ENCODE results near the gene GLS.
"Not testable (repeated sequence)": the region's sequence is repeated elsewhere in the genome, so short reads cannot be mapped to it uniquely, and the experiment has no call there.

GLS gene

GRCh38 chr2:190856985-190857384, 23.6 kb upstream of the GLS start:
- Histone ChIP-seq H3K27me3 (ENCODE audit: insufficient read depth, low read length) (no peaks in the 10 kb centered on the region), H3K36me3 (ENCODE audit: insufficient read depth, low read length) (no peaks in the 10 kb centered on the region), H3K4me1 (ENCODE audit: insufficient read depth, low read length) (peaks cover 24% of the 10 kb centered on the region), H3K4me3 (ENCODE audit: low read length) (no peak overlapping the region), H3K9me3 (ENCODE audit: insufficient read depth, low read depth, low read length) (no peaks in the 10 kb centered on the region), H3K27ac (ENCODE audit: low read depth, low read length) (no peak overlapping the region), H3K9ac (ENCODE audit: low read depth, low read length) (no peak overlapping the region)
- 81% methylated on average over 1 of the region's 1 CpG for WGBS

GRCh38 chr2:190858817-190859216, 21.8 kb upstream of the GLS start:
- Histone ChIP-seq H3K36me3 (ENCODE audit: insufficient read depth, low read length) (no peaks in the 10 kb centered on the region), H3K4me3 (ENCODE audit: low read length) (no peak overlapping the region), H3K9ac (ENCODE audit: low read depth, low read length) (no peak overlapping the region), H3K27ac (ENCODE audit: low read depth, low read length) (no peak overlapping the region), H3K4me1 (ENCODE audit: insufficient read depth, low read length) (peaks cover 24% of the 10 kb centered on the region), H3K9me3 (ENCODE audit: insufficient read depth, low read depth, low read length) (no peaks in the 10 kb centered on the region), H3K27me3 (ENCODE audit: insufficient read depth, low read length) (no peaks in the 10 kb centered on the region)
- 86% methylated on average over 6 of the region's 6 CpGs for whole genome bisulfite sequencing

- no peaks in the 10 kb centered on the region for H3K27me3 ChIP-seq (ENCODE audit: insufficient read depth, low read length)
- H3K9ac ChIP-seq (ENCODE audit: low read depth, low read length), result peak overlapping the region; percentile 41; the same call in 1 of the 2 replicates
- H3K9me3 ChIP-seq (ENCODE audit: insufficient read depth, low read depth, low read length), result no peaks in the 10 kb centered on the region
- no peak overlapping the region for H3K4me3 ChIP-seq (ENCODE audit: low read length)
- WGBS, result 70% methylated on average over 6 of the region's 6 CpGs
- peak overlapping the region; percentile 93 for H3K27ac ChIP-seq (ENCODE audit: low read depth, low read length)
- peaks cover 24% of the 10 kb centered on the region for H3K4me1 ChIP-seq (ENCODE audit: insufficient read depth, low read length)
- no peaks in the 10 kb centered on the region for H3K36me3 ChIP-seq (ENCODE audit: insufficient read depth, low read length)
Measured at GRCh38 chr2:190859347-190860297, 21.0 kb upstream of the GLS start.

GRCh38 chr2:190860985-190861680, 19.5 kb upstream of the GLS start:
- H3K9ac ChIP-seq (ENCODE audit: low read depth, low read length), result peak overlapping the region; percentile 51
- H3K27me3 ChIP-seq (ENCODE audit: insufficient read depth, low read length), result no peaks in the 10 kb centered on the region
- peaks cover 24% of the 10 kb centered on the region for H3K4me1 ChIP-seq (ENCODE audit: insufficient read depth, low read length)
- 15% methylated on average over 4 of the region's 5 CpGs for WGBS
- H3K4me3 ChIP-seq (ENCODE audit: low read length), result peak overlapping the region; percentile 18; the same call in 1 of the 2 replicates
- H3K9me3 ChIP-seq (ENCODE audit: insufficient read depth, low read depth, low read length), result no peaks in the 10 kb centered on the region
- H3K36me3 ChIP-seq (ENCODE audit: insufficient read depth, low read length), result no peaks in the 10 kb centered on the region
- H3K27ac ChIP-seq (ENCODE audit: low read depth, low read length), result peak overlapping the region; percentile 93

GRCh38 chr2:190862128-190862527, 18.5 kb upstream of the GLS start:
- Histone ChIP-seq H3K4me1 (ENCODE audit: insufficient read depth, low read length) (peaks cover 24% of the 10 kb centered on the region), H3K27ac (ENCODE audit: low read depth, low read length) (peak overlapping the region; percentile 93; the same call in 1 of the 2 replicates)
- H3K36me3 ChIP-seq (ENCODE audit: insufficient read depth, low read length), result not testable (repeated sequence)

GRCh38 chr2:190862571-190862991, 18.0 kb upstream of the GLS start:
- no peaks in the 10 kb centered on the region for H3K27me3 ChIP-seq (ENCODE audit: insufficient read depth, low read length)
- H3K4me1 ChIP-seq (ENCODE audit: insufficient read depth, low read length), result peaks cover 24% of the 10 kb centered on the region
- H3K4me3 ChIP-seq (ENCODE audit: low read length), result no peak overlapping the region
- H3K9ac ChIP-seq (ENCODE audit: low read depth, low read length), result no peak overlapping the region
- no peak overlapping the region for H3K27ac ChIP-seq (ENCODE audit: low read depth, low read length)
- H3K9me3 ChIP-seq (ENCODE audit: insufficient read depth, low read depth, low read length), result 0 out of 2 replicates have a peak, but pooled peaks cover 2% of the 10 kb centered on the region
- H3K36me3 ChIP-seq (ENCODE audit: insufficient read depth, low read length), result no peaks in the 10 kb centered on the region
- WGBS, result 84% methylated on average over 2 of the region's 2 CpGs

More at GRCh38 chr2:190862128-190862527, 18.5 kb upstream of the GLS start:
- H3K9ac ChIP-seq (ENCODE audit: low read depth, low read length); H3K27me3 ChIP-seq (ENCODE audit: insufficient read depth, low read length); H3K9me3 ChIP-seq (ENCODE audit: insufficient read depth, low read depth, low read length); H3K4me3 ChIP-seq (ENCODE audit: low read length): not testable (repeated sequence)

GRCh38 chr2:190863946-190864345, 16.7 kb upstream of the GLS start:
- Histone ChIP-seq H3K4me3 (ENCODE audit: low read length) (no peak overlapping the region), H3K36me3 (ENCODE audit: insufficient read depth, low read length) (no peaks in the 10 kb centered on the region), H3K9me3 (ENCODE audit: insufficient read depth, low read depth, low read length) (peaks cover 15% of the 10 kb centered on the region; the same call in 1 of the 2 replicates), H3K27me3 (ENCODE audit: insufficient read depth, low read length) (no peaks in the 10 kb centered on the region), H3K27ac (ENCODE audit: low read depth, low read length) (no peak overlapping the region), H3K9ac (ENCODE audit: low read depth, low read length) (no peak overlapping the region), H3K4me1 (ENCODE audit: insufficient read depth, low read length) (peaks cover 23% of the 10 kb centered on the region)
- 92% methylated on average over 3 of the region's 3 CpGs for WGBS

- Histone ChIP-seq H3K36me3 (ENCODE audit: insufficient read depth, low read length) (no peaks in the 10 kb centered on the region), H3K27me3 (ENCODE audit: insufficient read depth, low read length) (no peaks in the 10 kb centered on the region), H3K9me3 (ENCODE audit: insufficient read depth, low read depth, low read length) (peaks cover 17% of the 10 kb centered on the region; the same call in 1 of the 2 replicates), H3K4me1 (ENCODE audit: insufficient read depth, low read length) (peaks cover 23% of the 10 kb centered on the region), H3K9ac (ENCODE audit: low read depth, low read length) (no peak overlapping the region), H3K27ac (ENCODE audit: low read depth, low read length) (no peak overlapping the region), H3K4me3 (ENCODE audit: low read length) (no peak overlapping the region)
Measured at GRCh38 chr2:190864375-190864774, 16.2 kb upstream of the GLS start.

GRCh38 chr2:190867212-190867611, 13.4 kb upstream of the GLS start:
- no peak overlapping the region for H3K4me3 ChIP-seq (ENCODE audit: low read length)
- no peak overlapping the region for H3K9ac ChIP-seq (ENCODE audit: low read depth, low read length)
- no peaks in the 10 kb centered on the region for H3K36me3 ChIP-seq (ENCODE audit: insufficient read depth, low read length)
- H3K27me3 ChIP-seq (ENCODE audit: insufficient read depth, low read length), result no peaks in the 10 kb centered on the region
- H3K9me3 ChIP-seq (ENCODE audit: insufficient read depth, low read depth, low read length), result peaks cover 17% of the 10 kb centered on the region; the same call in 1 of the 2 replicates
- peaks cover 22% of the 10 kb centered on the region for H3K4me1 ChIP-seq (ENCODE audit: insufficient read depth, low read length)
- H3K27ac ChIP-seq (ENCODE audit: low read depth, low read length), result no peak overlapping the region
- 80% methylated on average over 2 of the region's 2 CpGs for WGBS

GRCh38 chr2:190867832-190868231, 12.8 kb upstream of the GLS start:
- WGBS, result 93% methylated on average over 4 of the region's 4 CpGs
- H3K27me3 ChIP-seq (ENCODE audit: insufficient read depth, low read length), result no peaks in the 10 kb centered on the region
- H3K9me3 ChIP-seq (ENCODE audit: insufficient read depth, low read depth, low read length), result peaks cover 17% of the 10 kb centered on the region; the same call in 1 of the 2 replicates
- no peak overlapping the region for H3K4me3 ChIP-seq (ENCODE audit: low read length)
- no peak overlapping the region for H3K9ac ChIP-seq (ENCODE audit: low read depth, low read length)
- peaks cover 22% of the 10 kb centered on the region for H3K4me1 ChIP-seq (ENCODE audit: insufficient read depth, low read length)
- H3K36me3 ChIP-seq (ENCODE audit: insufficient read depth, low read length), result no peaks in the 10 kb centered on the region
- no peak overlapping the region for H3K27ac ChIP-seq (ENCODE audit: low read depth, low read length)

GRCh38 chr2:190869721-190870120, 10.9 kb upstream of the GLS start:
- Histone ChIP-seq H3K4me3 (ENCODE audit: low read length) (no peak overlapping the region), H3K4me1 (ENCODE audit: insufficient read depth, low read length) (peaks cover 22% of the 10 kb centered on the region), H3K9me3 (ENCODE audit: insufficient read depth, low read depth, low read length) (peaks cover 17% of the 10 kb centered on the region; the same call in 1 of the 2 replicates), H3K9ac (ENCODE audit: low read depth, low read length) (no peak overlapping the region), H3K36me3 (ENCODE audit: insufficient read depth, low read length) (no peaks in the 10 kb centered on the region), H3K27ac (ENCODE audit: low read depth, low read length) (peak overlapping the region; percentile 51; the same call in 1 of the 2 replicates), H3K27me3 (ENCODE audit: insufficient read depth, low read length) (no peaks in the 10 kb centered on the region)
- 12% methylated on average over 5 of the region's 5 CpGs for WGBS
